HG03460 (cell line): ENCODE data around the gene AK5.

Experiments
- ATAC-seq: cut with Tn5 transposase; IDR thresholded peaks from one replicate; pipeline ENCODE4 v1.9.1; 2021; ENCODE audit not compliant: unreplicated experiment

The AK5 gene

GRCh38 chr1:77430966-77431690, 149.3 kb downstream of the AK5 start:
- no peak for ATAC-seq

GRCh38 chr1:77433934-77434333, 152.1 kb downstream of the AK5 start:
- ATAC-seq = no peak

GRCh38 chr1:77434967-77435366, 153.1 kb downstream of the AK5 start:
- no peak for ATAC-seq

- no peak for ATAC-seq
Observed at GRCh38 chr1:77438236-77438913, 156.6 kb downstream of the AK5 start.

- ATAC-seq = no peak
Observed at GRCh38 chr1:77446841-77447555, 165.2 kb downstream of the AK5 start.

GRCh38 chr1:77447669-77448068, 165.8 kb downstream of the AK5 start:
- ATAC-seq = no peak

- no peak for ATAC-seq
Observed at GRCh38 chr1:77459881-77460280, 178.1 kb downstream of the AK5 start.

- ATAC-seq = no peak
Observed at GRCh38 chr1:77461691-77462090, 179.9 kb downstream of the AK5 start.

GRCh38 chr1:77463216-77463615, 181.4 kb downstream of the AK5 start:
- ATAC-seq = no peak

GRCh38 chr1:77465139-77465538, 183.3 kb downstream of the AK5 start:
- no peak for ATAC-seq

- ATAC-seq = no peak
Observed at GRCh38 chr1:77465922-77466321, 184.1 kb downstream of the AK5 start.

GRCh38 chr1:77467021-77467595, 185.3 kb downstream of the AK5 start:
- ATAC-seq = no peak

- no peak for ATAC-seq
Observed at GRCh38 chr1:77467741-77468140, 185.9 kb downstream of the AK5 start.

GRCh38 chr1:77468257-77468948, 186.6 kb downstream of the AK5 start:
- no peak for ATAC-seq

- no peak for ATAC-seq
Observed at GRCh38 chr1:77468949-77469710, 187.3 kb downstream of the AK5 start.

- no peak for ATAC-seq
Observed at GRCh38 chr1:77471691-77472090, 189.9 kb downstream of the AK5 start.

GRCh38 chr1:77473690-77474089, 191.9 kb downstream of the AK5 start:
- ATAC-seq = no peak

GRCh38 chr1:77475641-77476040, 193.8 kb downstream of the AK5 start:
- ATAC-seq = no peak

GRCh38 chr1:77476475-77476874, 194.7 kb downstream of the AK5 start:
- ATAC-seq = no peak

- ATAC-seq = no peak
Observed at GRCh38 chr1:77484334-77484733, 202.5 kb downstream of the AK5 start.
